Measurements from ENCODE around the gene CYP26B1.

The CYP26B1 gene

GRCh38 chr2:72155737-72156136 is 8.1 kb upstream of the CYP26B1 start:
- in situ Hi-C loops (cut with HindIII; ENCODE audit: low sequenced_read_pairs), result loop anchor here (25.0 kb wide), 1 partner anchor 343 kb away; no protein-coding TSS in a partner anchor

- in situ Hi-C loops (cut with HindIII; ENCODE audit: low sequenced_read_pairs), result loop anchor here (25.0 kb wide), 1 partner anchor 343 kb away; no protein-coding TSS in a partner anchor
These were observed 7.5 kb upstream of the CYP26B1 start for GRCh38 chr2:72155151-72155550.

DNA sequence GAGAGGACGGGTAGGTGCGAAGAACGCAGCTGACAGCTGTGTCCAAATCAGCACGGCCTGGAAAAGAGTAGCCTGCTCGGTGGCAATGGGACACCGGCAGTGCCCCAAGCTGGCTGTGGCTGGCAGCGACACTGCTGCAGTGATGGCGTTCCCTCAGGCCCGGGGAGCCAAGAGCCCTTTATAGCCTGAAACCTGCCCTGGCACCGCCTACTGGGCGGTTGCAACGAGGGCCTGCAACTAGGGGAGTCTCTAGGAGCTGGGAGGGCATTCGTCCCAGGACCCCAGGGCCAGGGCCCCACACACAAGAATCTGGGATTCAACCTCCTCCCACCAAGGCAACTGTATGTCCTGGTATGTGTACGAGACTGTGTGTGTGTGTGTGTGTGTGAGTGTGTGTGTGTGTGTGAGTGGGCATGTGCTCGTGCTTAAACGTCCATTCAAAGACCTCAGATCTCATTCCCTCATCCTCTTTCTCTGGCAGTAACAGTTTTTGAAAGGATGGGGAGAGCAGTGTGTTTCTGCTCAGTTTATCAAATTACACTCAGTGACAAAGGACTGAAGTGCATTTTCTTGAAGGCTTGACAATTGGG is 6.8 kb upstream of the CYP26B1 start:
- in situ Hi-C loops (cut with HindIII; ENCODE audit: low sequenced_read_pairs), result loop anchor here (25.0 kb wide), 1 partner anchor 342 kb away; no protein-coding TSS in a partner anchor

- in situ Hi-C loops (cut with HindIII; ENCODE audit: low sequenced_read_pairs), result loop anchor here (25.0 kb wide), 1 partner anchor 342 kb away; no protein-coding TSS in a partner anchor
These were observed 6.3 kb upstream of the CYP26B1 start for GRCh38 chr2:72153924-72154323.

DNA sequence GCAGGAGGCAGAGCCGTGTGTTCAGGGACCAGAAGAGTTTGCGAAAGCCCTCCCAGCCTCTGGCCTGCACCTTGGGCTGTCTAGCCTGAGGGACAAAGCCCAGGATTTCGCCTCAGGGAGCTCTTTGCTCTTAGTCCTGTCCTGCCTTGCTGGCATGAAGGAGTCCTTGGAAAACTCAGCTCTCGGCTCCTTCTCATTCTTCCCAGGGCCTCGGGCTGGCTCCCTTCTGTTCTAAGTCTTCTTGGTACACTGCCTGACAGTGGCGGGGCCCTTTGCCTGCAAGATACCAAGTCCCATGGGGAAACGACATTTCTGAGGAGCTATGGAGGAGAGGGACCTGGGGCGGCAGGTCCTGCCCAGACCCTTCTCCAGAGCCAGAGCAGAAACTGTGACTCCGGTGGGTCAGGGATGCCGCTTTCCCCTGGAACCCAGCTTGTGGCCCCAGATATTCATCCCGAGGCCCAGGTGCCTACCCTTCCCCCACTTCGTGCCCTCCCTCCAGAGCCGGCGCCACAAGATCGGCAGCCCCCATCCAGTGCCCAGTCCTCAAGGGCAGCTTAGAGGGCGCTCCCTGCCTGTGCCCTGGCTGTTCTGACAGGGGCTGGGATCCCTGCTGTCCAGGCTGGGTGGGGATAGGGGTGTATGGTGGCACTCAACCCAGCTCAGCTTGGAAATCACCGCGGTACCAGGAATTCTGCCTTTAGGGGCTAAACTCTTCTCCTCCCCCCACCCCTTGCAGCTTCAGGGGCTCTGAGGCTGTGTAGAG is 5.5 kb upstream of the CYP26B1 start:
- in situ Hi-C loops (cut with HindIII; ENCODE audit: low sequenced_read_pairs), result loop anchor here (25.0 kb wide), 1 partner anchor 341 kb away; no protein-coding TSS in a partner anchor

DNA sequence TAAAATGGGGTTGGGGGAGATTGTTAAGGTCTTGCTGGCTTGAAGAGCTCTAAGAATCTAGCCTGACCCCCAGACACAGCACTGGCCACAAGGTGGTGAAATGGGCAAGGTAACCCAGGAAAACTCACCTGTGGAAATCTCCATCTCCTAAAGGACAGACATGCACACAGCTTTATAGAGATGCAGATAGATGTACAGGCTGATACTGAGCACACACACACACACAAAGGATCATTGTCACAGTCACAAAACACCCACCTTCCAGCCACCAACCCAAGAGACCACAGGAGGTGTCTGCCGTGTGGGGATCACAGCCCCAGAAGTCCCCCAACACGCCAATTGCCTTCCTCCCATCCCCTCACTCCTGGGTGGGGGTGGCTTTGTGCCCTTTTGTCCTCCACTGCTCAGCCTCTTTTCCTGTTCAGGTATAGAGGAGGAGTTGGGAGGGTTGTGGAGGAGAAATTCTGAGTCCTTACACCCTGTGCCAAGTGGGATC is 3.2 kb upstream of the CYP26B1 start:
- in situ Hi-C loops (cut with HindIII; ENCODE audit: low sequenced_read_pairs), result loop anchor here (25.0 kb wide), 1 partner anchor 339 kb away; no protein-coding TSS in a partner anchor

GRCh38 chr2:72150157-72150860 is 2.6 kb upstream of the CYP26B1 start:
- in situ Hi-C loops (cut with HindIII; ENCODE audit: low sequenced_read_pairs), result loop anchor here (25.0 kb wide), 1 partner anchor 338 kb away; no protein-coding TSS in a partner anchor

- in situ Hi-C loops (cut with HindIII; ENCODE audit: low sequenced_read_pairs), result loop anchor here (25.0 kb wide), 1 partner anchor 337 kb away; no protein-coding TSS in a partner anchor
These were observed 2.0 kb upstream of the CYP26B1 start for GRCh38 chr2:72149556-72150156.

GRCh38 chr2:72148837-72149555 is 1.3 kb upstream of the CYP26B1 start:
- in situ Hi-C loops (cut with HindIII; ENCODE audit: low sequenced_read_pairs), result no loop called here

DNA sequence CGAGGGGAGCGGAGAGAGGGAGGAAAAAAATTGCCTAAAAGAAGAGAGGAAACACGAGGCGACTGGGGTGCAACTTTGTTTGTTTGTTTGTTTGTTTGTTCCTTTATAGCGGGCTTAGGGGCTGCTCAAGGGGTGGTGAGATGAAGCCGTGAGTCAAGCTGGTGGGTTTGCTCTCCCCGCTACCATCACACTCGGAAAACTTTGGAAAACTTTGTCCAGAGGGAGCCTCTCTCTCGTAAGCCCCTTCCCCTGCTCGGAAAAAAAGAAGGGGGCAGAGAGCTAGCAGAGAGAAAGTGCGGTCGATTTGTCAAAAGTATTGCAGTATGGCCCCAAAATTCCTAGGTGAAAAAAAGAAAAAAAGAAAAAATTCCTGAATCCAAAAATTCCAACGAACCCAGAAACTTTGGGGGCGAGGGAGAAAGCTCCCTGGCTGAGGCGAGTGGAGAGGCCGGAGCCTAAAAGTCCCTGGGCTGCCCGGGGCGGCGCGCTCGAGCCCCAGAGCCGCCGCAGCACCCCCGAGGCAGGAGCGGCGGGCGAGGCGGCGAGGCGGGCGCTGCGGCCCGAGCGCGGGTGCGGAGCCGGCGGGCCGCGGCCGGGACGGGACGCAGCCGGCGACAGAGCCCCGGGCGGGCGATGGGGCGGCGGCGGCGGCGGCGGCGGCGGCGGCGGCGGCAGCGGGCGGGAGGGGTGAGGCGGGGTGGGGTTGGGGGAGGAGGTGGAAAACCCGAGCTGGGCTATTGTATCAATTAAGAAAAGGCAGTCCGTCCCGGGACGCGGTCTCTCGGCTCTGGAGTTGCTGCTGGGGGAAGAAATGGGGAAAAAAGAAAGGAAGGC is 558 bp upstream of the CYP26B1 start:
- in situ Hi-C loops (cut with HindIII; ENCODE audit: low sequenced_read_pairs), result no loop called here

GRCh38 chr2:72146347-72147302 is 1.0 kb downstream of the CYP26B1 start:
- in situ Hi-C loops (cut with HindIII; ENCODE audit: low sequenced_read_pairs), result no loop called here

DNA sequence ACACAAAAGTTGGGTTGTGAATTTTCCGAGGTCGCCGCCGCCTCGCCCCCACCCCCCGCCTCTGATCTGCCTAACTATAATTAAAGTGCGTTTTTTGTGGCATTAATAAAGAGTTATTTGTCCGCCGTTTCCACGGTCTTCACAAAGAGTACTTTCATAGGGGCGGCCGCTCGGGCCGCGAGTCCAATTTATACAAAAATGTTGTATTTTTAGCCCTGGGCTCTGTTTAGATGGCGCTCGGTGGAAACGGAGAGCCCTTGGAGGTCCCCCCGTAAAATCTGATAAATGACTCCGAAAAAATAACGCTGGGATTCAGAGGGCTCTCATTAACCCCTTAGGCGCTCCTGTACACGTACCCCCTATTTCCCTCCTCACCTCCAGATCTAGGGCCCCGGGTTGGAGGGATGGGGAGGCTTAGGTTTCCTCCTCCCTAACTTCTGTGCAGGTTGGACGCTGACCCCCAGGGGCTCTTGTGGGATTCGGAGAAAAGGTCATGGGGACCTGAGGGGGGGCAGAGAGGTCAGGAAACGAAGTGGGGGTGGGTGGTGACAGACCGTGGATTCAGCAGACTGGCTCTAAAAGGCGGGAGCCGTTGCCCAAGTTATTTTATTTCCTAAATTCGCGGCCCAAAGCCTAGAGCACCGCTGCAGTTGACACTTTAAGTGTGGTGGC is 1.9 kb downstream of the CYP26B1 start:
- in situ Hi-C loops (cut with HindIII; ENCODE audit: low sequenced_read_pairs), result no loop called here

DNA sequence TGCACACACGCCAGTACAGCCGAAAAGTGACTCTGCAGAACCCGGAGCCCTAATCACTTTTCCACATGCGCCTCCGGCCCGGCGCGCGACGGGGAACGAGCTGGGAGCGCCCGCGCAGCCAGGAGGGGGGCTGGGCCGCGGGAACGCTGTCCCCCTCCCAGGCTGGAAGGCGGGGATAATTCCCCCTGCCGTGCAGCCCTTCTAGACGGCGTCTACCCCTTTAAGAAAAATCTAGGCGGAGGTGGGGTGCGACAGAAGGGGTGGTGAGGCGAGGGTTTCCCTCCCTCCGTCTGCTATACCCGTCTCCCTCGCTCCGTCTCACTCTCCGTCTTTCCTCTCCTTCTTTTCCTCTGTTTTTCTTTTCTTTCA is 2.4 kb downstream of the CYP26B1 start:
- in situ Hi-C loops (cut with HindIII; ENCODE audit: low sequenced_read_pairs), result no loop called here

- in situ Hi-C loops (cut with HindIII; ENCODE audit: low sequenced_read_pairs), result no loop called here
These were observed 2.9 kb downstream of the CYP26B1 start for GRCh38 chr2:72144632-72145288.

DNA sequence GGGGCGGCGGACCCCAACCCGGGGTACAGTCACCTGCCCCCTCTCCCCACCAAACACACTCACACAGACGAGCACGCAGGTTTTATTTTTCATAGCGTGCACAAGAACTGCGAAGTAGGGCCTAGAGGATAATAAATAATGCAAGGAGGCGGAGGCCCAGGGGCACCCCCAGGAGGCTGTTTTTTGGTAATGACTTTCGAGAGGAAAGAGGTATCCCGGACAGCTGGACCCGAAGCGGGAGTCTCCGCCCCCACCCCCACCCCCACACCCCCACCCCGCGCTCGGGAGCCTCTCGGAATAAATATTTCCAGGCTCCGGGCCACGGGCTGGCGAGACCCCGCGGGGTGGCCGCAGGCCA is 3.4 kb downstream of the CYP26B1 start:
- in situ Hi-C loops (cut with HindIII; ENCODE audit: low sequenced_read_pairs), result no loop called here

- in situ Hi-C loops (cut with HindIII; ENCODE audit: low sequenced_read_pairs), result no loop called here
These were observed 4.0 kb downstream of the CYP26B1 start for GRCh38 chr2:72143441-72144273.

Measured in DLD1 (cell line).